Epithelial cell of esophagus (primary cell): Measurements from ENCODE around the gene RTEL1.
"Not testable (repeated sequence)": the region's sequence is repeated elsewhere in the genome, so short reads cannot be mapped to it uniquely, and the experiment has no call there.

Experiments used
- DNase-seq: peaks from one replicate; pipeline ENCODE4 v3.0.0; 2010; ENCODE audit warnings: low read depth
- H3K4me3 ChIP-seq: 2 replicates; pipeline ENCODE4 v1.5.1; 2011; ENCODE audit warnings: mild to moderate bottlenecking, low read length, control low read depth
- CTCF ChIP-seq: IDR thresholded peaks from 2 replicates; pipeline ENCODE4 v1.5.1; 2011; ENCODE audit warnings: low read depth, mild to moderate bottlenecking, low read length, control low read depth, inconsistent platforms; ENCODE audit not compliant: insufficient read depth; ENCODE audit errors: missing control alignments

The RTEL1 gene

GRCh38 chr20:63657937-63658748, at the start of gene RTEL1:
Gene RTEL1, plus strand, starts transcription at chr20:63658312. Its CDS starts 1,091 bp downstream, at chr20:63659403.
- TF ChIP-seq CTCF: no peak
- H3K4me3 ChIP-seq: peak within 1 kb of the TSS; percentile 93
- DNase-seq: peak; percentile 94

GRCh38 chr20:63610581-63611435, 47.3 kb upstream of the RTEL1 start:
- H3K4me3 ChIP-seq: no peak overlapping the region
- no peak for TF ChIP-seq CTCF
- DNase-seq: no peak

GRCh38 chr20:63611646-63612045, 46.5 kb upstream of the RTEL1 start:
- TF ChIP-seq CTCF: no peak
- no peak overlapping the region for H3K4me3 ChIP-seq
- no peak for DNase-seq

- TF ChIP-seq CTCF: no peak
- peak; percentile 7 for DNase-seq
- no peak overlapping the region for H3K4me3 ChIP-seq
Measured at GRCh38 chr20:63612276-63612931, 45.7 kb upstream of the RTEL1 start.

GRCh38 chr20:63613863-63614594, 44.1 kb upstream of the RTEL1 start:
- not testable (repeated sequence) for DNase-seq, H3K4me3 ChIP-seq

- no peak for DNase-seq
- no peak for TF ChIP-seq CTCF
Measured at GRCh38 chr20:63617092-63617875, 40.8 kb upstream of the RTEL1 start.

More at GRCh38 chr20:63617092-63617875, 40.8 kb upstream of the RTEL1 start:
- no peak overlapping the region for H3K4me3 ChIP-seq
